HG03196 (cell line): ENCODE measurements around the gene MAP4K1.

Experiments used
- ATAC-seq: cut with Tn5 transposase; IDR thresholded peaks from one replicate; pipeline ENCODE4 v1.9.1; 2021; ENCODE audit not compliant: unreplicated experiment

The MAP4K1 gene

DNA sequence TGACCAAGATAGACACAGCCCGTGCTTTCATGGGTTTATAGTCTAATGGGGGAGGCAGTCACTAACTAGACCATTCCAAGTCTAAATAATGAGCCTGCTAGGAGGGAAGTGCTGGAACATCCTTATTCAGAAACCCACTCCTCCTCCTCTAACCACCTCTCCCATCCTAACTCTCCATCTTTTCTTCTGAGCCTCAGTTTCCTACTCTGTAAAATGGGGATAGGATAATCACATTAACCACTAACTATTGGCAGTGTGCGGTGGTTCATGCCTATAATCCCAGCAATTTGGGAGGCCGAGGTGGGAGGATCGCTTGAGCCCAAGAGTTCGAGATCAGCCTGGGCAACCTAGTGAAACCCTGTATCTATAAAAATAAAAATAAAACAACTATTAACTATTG is 68.7 kb downstream of the MAP4K1 start:
- ATAC-seq = no peak

DNA sequence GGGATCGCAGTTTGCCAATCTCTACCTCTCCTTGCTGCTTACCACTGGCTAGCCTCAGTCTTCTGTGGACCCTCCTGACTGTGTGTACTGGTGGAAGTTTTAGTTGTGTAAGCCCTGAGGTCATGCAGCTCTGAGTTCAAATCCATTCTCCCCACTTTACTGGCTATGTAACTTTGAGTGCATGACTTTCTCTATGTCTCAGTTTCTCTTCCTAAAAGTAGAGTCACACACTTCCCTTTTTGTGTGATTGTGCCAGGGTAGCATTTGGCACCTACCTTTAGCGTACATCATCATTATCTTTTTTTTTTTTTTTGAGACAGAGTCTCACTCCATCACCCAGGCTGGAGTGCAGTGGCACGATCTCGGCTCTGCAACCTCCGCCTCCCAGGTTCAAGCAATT is 70.3 kb downstream of the MAP4K1 start:
- ATAC-seq = no peak

DNA sequence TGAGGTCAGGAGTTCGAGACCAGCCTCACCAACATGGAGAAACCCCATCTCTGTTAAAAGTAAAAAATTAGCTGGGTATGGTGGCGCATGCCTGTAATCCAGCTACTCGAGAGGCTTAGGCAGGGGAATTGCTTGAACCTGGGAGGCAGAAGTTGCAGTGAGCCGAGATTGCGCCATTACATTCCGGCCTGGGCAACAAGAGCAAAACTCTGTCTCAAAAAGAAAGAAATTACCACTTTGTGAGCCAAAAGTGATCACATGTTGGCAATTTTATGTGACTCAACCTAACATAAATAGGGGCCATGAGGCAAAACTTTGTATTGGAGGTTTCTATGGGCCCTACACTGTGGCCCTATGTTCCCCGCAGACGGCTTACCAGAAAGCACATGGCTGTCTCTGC is 72.2 kb downstream of the MAP4K1 start:
- no peak for ATAC-seq

DNA sequence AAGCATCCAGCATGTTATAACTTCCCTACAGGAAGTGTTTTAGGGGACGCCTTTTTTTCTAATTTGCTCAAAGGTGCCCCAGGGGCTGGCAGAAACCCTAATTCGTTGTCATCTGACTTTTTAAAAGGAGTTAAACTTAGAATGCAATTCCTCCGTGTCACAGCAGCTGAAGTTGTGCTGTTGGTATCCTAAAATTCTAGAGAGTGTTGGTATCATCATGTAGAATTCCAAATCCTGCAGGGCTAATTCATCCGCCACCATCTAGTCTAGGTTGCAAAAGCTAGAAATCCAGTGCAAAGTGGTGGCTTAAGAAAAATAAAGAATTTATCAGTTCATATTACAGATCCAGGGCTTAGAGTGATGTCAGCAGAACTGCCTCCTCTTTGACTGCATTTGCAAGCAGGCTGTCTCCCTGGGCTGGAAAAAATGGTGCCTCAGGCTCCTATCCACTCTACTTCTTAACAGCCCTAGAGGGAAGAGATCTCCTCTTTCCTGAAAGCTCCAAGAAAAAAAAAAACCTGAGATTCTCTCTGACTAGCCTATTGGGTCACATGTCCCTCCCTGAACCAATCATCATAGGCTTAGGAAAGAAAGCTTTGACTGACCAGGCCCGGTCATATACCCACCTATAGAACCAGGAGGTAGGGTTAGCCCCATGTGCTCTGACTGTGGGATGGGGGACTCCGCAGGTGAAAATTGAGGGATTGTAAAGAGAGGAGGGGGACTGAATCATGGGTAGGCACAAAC is 73.0 kb downstream of the MAP4K1 start:
- peak; percentile 59 for ATAC-seq

DNA sequence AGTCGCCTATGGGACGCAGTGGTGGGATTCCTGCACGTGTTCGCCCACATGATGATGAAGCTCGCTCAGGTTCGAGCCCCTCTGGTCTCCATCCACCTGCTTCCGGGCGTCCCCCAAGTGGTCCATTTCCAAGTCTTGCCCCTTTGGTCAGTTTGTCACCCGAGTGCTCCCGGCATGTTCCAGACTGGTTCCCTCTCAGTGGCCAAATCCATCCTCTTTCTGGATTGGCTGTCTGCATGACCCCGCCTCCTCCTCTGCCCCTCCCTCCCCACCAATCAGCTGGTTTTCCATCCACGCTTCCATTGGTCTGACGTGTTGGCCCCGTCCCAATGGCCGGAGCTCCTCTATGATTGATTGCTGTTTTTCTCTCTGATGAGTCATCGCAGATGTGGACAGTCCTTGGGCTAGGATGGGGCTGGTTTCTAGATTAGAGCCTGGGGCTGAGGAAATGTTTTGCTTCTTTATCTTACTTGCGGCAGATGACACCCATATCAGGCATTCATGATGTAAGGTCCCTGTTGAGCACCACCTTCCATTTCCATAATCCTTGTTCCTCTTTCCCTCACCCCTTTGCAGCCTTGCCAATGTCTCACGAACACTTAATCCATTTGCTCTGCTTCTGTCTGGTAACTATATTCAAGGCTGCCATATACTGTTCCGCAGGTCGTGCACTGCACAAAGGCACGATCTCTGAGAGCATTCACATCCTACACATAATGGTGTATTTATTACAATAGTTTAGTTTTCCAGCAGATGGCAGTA is 73.8 kb downstream of the MAP4K1 start:
- peak; percentile 45 for ATAC-seq

DNA sequence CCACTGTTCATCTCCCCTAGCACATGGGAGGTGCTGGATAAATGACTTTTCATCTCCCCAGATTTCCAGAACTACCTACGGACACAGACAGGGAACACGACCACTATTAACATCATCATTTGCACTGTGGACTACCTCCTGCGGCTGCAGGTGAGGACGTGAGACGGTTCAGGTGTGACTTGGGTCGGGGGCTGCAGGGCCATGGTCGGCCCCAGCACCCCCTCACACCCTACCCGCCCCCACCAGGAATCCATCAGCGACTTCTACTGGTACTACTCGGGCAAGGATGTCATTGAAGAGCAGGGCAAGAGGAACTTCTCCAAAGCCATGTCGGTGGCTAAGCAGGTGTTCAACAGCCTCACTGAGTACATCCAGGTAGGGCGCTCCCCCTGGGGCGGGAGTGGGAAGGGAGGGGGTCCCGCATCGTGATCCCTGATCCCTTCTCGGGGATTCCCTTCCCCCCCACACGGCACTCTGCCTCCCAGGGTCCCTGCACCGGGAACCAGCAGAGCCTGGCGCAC is 74.4 kb downstream of the MAP4K1 start:
- ATAC-seq = no peak

DNA sequence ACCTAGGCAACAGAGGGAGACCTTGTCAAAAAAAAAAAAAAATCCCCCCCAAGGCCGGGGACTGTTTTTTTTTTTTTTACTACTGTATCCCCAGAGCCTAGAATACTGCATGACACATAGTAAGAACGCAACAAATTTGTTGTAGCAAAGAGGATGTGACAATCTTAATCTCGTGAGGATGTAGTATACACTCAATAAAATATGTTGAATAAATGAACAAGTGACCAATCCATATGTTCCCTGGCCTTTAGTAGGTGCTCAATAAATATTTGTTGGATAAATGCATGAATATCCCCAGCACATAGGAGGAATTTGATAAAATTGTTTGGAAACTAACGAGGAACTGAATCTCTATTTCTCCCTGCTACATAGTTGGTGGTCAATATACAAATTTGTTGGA is 75.7 kb downstream of the MAP4K1 start:
- no peak for ATAC-seq

DNA sequence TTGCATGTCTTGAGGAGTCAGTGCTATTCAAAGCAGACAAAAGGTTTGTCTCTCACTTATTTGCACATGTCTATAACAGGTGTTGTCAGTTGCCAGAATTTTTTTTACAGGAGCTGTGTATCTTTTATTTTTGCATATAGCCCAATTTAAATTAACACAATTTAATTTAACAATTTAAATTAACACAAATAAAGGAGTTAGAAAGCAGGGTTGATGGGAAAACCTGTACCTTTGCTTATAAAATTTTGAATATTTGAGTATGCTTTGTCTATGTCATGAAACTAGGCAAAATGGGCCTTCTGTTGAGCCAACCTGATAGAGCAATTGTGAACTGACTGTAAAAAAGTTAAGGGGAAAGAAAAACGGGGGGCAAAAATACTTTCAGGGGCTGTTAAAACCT is 78.0 kb downstream of the MAP4K1 start:
- ATAC-seq = no peak

DNA sequence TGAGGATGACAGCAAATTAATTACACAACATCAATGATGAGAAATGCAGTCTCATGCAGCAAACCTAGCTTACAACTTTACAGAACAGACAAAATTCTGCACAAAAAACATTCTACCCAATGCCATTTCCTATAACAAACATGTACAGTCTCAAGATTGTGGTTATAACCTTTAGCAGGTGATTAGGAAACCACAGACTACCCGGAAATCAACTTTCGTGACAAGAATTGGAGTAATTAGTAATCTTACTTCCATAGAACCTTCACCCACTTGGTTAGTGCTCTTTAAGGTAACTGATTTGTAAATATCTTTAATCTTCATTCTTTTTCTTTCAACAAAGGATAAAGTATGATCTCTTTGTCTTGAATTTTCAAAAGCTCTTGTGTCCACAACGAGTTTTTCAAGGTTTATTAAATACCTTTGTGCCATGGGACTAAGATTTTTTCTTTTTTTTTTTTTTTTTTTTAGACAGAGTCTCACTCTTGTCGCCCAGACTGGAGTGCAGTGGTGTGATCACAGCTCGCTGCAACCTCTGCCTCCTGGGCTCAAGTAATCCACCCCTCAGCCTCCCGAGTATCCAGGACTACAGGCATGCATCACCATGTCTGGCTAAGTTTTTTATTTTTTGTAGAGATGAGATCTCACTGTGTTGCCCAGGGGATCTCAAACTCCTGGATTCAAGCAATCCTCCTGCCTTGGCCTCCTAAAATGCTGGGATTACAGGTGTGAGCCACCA is 78.8 kb downstream of the MAP4K1 start:
- no peak for ATAC-seq

DNA sequence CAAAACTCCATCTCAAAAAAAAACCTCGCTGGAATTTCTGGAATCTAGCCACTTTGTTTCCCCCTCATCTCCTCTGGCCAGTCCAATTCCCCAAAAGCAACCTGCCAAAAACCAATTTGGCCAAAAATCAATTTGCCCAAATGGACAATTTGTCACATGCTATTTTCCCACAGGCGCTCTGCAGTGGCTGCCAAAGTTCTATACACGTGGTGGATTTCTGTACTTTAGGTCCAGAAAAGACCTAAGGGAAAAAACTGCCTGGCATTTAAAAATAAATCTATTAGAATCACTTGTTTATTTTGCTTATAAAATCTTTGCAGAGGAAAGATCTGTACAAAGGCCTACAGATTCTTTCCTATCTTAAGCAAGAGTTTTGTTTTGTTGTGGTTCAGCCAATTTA is 79.4 kb downstream of the MAP4K1 start:
- no peak for ATAC-seq
